Activated CD8-positive, alpha-beta T cell treated with anti-CD3 and anti-CD28 coated beads, Interleukin-2, amount 10 ng/mL, durations not matched to agents 7 days and 5 days (primary cell): ENCODE measurements around the gene OSBPL2. TPM values are rescaled to one million over a fixed set of nuclear protein-coding genes. Genes with fewer than 3 reads are reported as not detected.

Experiments used
- ATAC-seq: fragments of 150-1000 bp; cut with Tn5 transposase; one replicate; pipeline ENCODE4 v1.10.0; 2021; ENCODE audit warnings: moderate library complexity
- CTCF ChIA-PET: fragments of 350-600 bp; sonication (Branson Sonifier 250); formaldehyde crosslinking; loops from one replicate; lab custom pipeline; 2021; ENCODE audit warnings: antibody characterized with exemption; lab: Charles Lee
- POLR2A ChIA-PET: fragments of 350-600 bp; sonication (Branson Sonifier 250); formaldehyde crosslinking; loops from one replicate; lab custom pipeline; 2021; ENCODE audit warnings: antibody characterized with exemption; lab: Charles Lee
- DNase-seq: peaks from one replicate; pipeline ENCODE4 v3.0.0-alpha.2; 2020
- H3K27ac Mint-ChIP-seq: one replicate; pipeline ENCODE4 v1.8.0; 2021; ENCODE audit warnings: mild to moderate bottlenecking, mixed read lengths
- H3K27me3 Mint-ChIP-seq: one replicate; pipeline ENCODE4 v1.8.0; 2021; ENCODE audit warnings: low read depth, mixed read lengths
- H3K36me3 Mint-ChIP-seq: one replicate; pipeline ENCODE4 v1.8.0; 2021; ENCODE audit warnings: low read depth, mixed read lengths
- H3K4me1 Mint-ChIP-seq: one replicate; pipeline ENCODE4 v1.8.0; 2021; ENCODE audit warnings: low read depth, mixed read lengths
- H3K4me3 Mint-ChIP-seq: one replicate; pipeline ENCODE4 v1.8.0; 2021; ENCODE audit warnings: mild to moderate bottlenecking, mixed read lengths
- H3K9me3 Mint-ChIP-seq: one replicate; pipeline ENCODE4 v1.8.0; 2022; ENCODE audit warnings: mixed read lengths; ENCODE audit not compliant: insufficient read depth
- total RNA-seq, 2 experiments: library from RNA; stranded (reverse); gene quantifications; one replicate each; pipeline ENCODE4 v1.2.3, GENCODE V29; 2021

Gene OSBPL2
- total RNA-seq, 2 experiments from 2014 or later, result 24.1 to 26.4 TPM

GRCh38 chr20:62198931-62199330 is 39.4 kb upstream of the OSBPL2 start:
- Mint-ChIP-seq H3K27me3 (no peaks in the 10 kb centered on the region), H3K27ac (no peak overlapping the region), H3K4me1 (peaks cover 14% of the 10 kb centered on the region), H3K36me3 (peaks cover 41% of the 10 kb centered on the region), H3K4me3 (no peak overlapping the region), H3K9me3 (no peaks in the 10 kb centered on the region)
- ChIA-PET CTCF (no interaction called here), POLR2A (interaction anchor here (1.0 kb wide), 1 partner anchor 16 kb away, joined by 3 read pairs; the partner anchor contains the start of gene MTG2)
- DNase-seq (no peak), ATAC-seq (no peak)

GRCh38 chr20:62200491-62201172 is 37.7 kb upstream of the OSBPL2 start:
- Mint-ChIP-seq H3K4me1 (peaks cover under 1% of the 10 kb centered on the region), H3K9me3 (no peaks in the 10 kb centered on the region), H3K4me3 (no peak overlapping the region), H3K36me3 (peaks cover 34% of the 10 kb centered on the region), H3K27me3 (no peaks in the 10 kb centered on the region), H3K27ac (no peak overlapping the region)
- CTCF ChIA-PET, result interaction anchor here (0.6 kb wide), 1 partner anchor 50 kb away, joined by 3 read pairs; no protein-coding TSS in a partner anchor
- ATAC-seq (no peak), DNase-seq (no peak)
- POLR2A ChIA-PET, result no interaction called here

GRCh38 chr20:62201173-62202082 is 36.9 kb upstream of the OSBPL2 start:
- Mint-ChIP-seq H3K4me3 (no peak overlapping the region), H3K27me3 (no peaks in the 10 kb centered on the region), H3K36me3 (peaks cover 32% of the 10 kb centered on the region), H3K4me1 (no peaks in the 10 kb centered on the region), H3K9me3 (no peaks in the 10 kb centered on the region), H3K27ac (no peak overlapping the region)
- ATAC-seq (no peak), DNase-seq (no peak)
- POLR2A ChIA-PET, result no interaction called here
- CTCF ChIA-PET, result interaction anchor here (0.6 kb wide), 1 partner anchor 50 kb away, joined by 3 read pairs; no protein-coding TSS in a partner anchor

- Mint-ChIP-seq H3K4me1 (no peaks in the 10 kb centered on the region), H3K4me3 (no peak overlapping the region), H3K9me3 (no peaks in the 10 kb centered on the region), H3K27ac (no peak overlapping the region), H3K36me3 (peaks cover 32% of the 10 kb centered on the region), H3K27me3 (no peaks in the 10 kb centered on the region)
- no peak for ATAC-seq
- POLR2A ChIA-PET, result no interaction called here
- no peak for DNase-seq
- CTCF ChIA-PET, result no interaction called here
These were observed 36.3 kb upstream of the OSBPL2 start for GRCh38 chr20:62202083-62202395.

- no peak overlapping the region for H3K27ac Mint-ChIP-seq
- no peak for ATAC-seq
- no peaks in the 10 kb centered on the region for H3K27me3 Mint-ChIP-seq
- DNase-seq, result no peak
- H3K36me3 Mint-ChIP-seq, result peaks cover 32% of the 10 kb centered on the region
- no peaks in the 10 kb centered on the region for H3K4me1 Mint-ChIP-seq
- ChIA-PET POLR2A (no interaction called here), CTCF (no interaction called here)
- no peak overlapping the region for H3K4me3 Mint-ChIP-seq
- no peaks in the 10 kb centered on the region for H3K9me3 Mint-ChIP-seq
These were observed 35.5 kb upstream of the OSBPL2 start for GRCh38 chr20:62202676-62203377.

GRCh38 chr20:62203378-62204030 is 34.8 kb upstream of the OSBPL2 start:
- Mint-ChIP-seq H3K4me3 (no peak overlapping the region), H3K36me3 (peaks cover 29% of the 10 kb centered on the region), H3K27ac (no peak overlapping the region), H3K9me3 (no peaks in the 10 kb centered on the region), H3K4me1 (no peaks in the 10 kb centered on the region), H3K27me3 (no peaks in the 10 kb centered on the region)
- ATAC-seq (no peak), DNase-seq (no peak)
- CTCF ChIA-PET, result no interaction called here
- POLR2A ChIA-PET, result no interaction called here

GRCh38 chr20:62205618-62206387 is 32.5 kb upstream of the OSBPL2 start:
- DNase-seq, result no peak
- Mint-ChIP-seq H3K36me3 (peaks cover 10% of the 10 kb centered on the region), H3K27ac (no peak overlapping the region), H3K27me3 (no peaks in the 10 kb centered on the region), H3K4me1 (no peaks in the 10 kb centered on the region), H3K9me3 (no peaks in the 10 kb centered on the region), H3K4me3 (no peak overlapping the region)
- ChIA-PET CTCF (no interaction called here), POLR2A (no interaction called here)
- ATAC-seq, result no peak

- H3K27me3 Mint-ChIP-seq, result no peaks in the 10 kb centered on the region
- no peak overlapping the region for H3K4me3 Mint-ChIP-seq
- ChIA-PET CTCF (interaction anchor here (0.6 kb wide), 1 partner anchor 289 kb away, joined by 3 read pairs; no protein-coding TSS in a partner anchor), POLR2A (no interaction called here)
- no peak overlapping the region for H3K27ac Mint-ChIP-seq
- DNase-seq (no peak), ATAC-seq (no peak)
- no peaks in the 10 kb centered on the region for H3K4me1 Mint-ChIP-seq
- no peaks in the 10 kb centered on the region for H3K9me3 Mint-ChIP-seq
- peaks cover 8% of the 10 kb centered on the region for H3K36me3 Mint-ChIP-seq
These were observed 31.9 kb upstream of the OSBPL2 start for GRCh38 chr20:62206388-62206775.

GRCh38 chr20:62208061-62208794 is 30.1 kb upstream of the OSBPL2 start:
- Mint-ChIP-seq H3K4me3 (no peak overlapping the region), H3K36me3 (peaks cover 3% of the 10 kb centered on the region), H3K4me1 (no peaks in the 10 kb centered on the region), H3K27ac (no peak overlapping the region), H3K27me3 (no peaks in the 10 kb centered on the region), H3K9me3 (no peaks in the 10 kb centered on the region)
- ATAC-seq (no peak), DNase-seq (no peak)
- ChIA-PET CTCF (no interaction called here), POLR2A (no interaction called here)

GRCh38 chr20:62208795-62209755 is 29.2 kb upstream of the OSBPL2 start:
- ChIA-PET CTCF (no interaction called here), POLR2A (no interaction called here)
- no peaks in the 10 kb centered on the region for H3K4me1 Mint-ChIP-seq
- no peak overlapping the region for H3K27ac Mint-ChIP-seq
- ATAC-seq (no peak), DNase-seq (no peak)
- no peaks in the 10 kb centered on the region for H3K36me3 Mint-ChIP-seq
- H3K27me3 Mint-ChIP-seq, result no peaks in the 10 kb centered on the region
- no peaks in the 10 kb centered on the region for H3K9me3 Mint-ChIP-seq
- H3K4me3 Mint-ChIP-seq, result no peak overlapping the region
